RKO (cell line): ENCODE results near the gene GLIS2.
A peak's percentile ranks its signal among the peaks of the same experiment; 100 is the strongest.
"Not testable (repeated sequence)": the region's sequence is repeated elsewhere in the genome, so short reads cannot be mapped to it uniquely, and the experiment has no call there.

Experiments
- DNase-seq: peaks from one replicate; pipeline ENCODE4 v3.0.0-alpha.2; 2016; ENCODE audit warnings: low spot score

GLIS2 gene

DNA sequence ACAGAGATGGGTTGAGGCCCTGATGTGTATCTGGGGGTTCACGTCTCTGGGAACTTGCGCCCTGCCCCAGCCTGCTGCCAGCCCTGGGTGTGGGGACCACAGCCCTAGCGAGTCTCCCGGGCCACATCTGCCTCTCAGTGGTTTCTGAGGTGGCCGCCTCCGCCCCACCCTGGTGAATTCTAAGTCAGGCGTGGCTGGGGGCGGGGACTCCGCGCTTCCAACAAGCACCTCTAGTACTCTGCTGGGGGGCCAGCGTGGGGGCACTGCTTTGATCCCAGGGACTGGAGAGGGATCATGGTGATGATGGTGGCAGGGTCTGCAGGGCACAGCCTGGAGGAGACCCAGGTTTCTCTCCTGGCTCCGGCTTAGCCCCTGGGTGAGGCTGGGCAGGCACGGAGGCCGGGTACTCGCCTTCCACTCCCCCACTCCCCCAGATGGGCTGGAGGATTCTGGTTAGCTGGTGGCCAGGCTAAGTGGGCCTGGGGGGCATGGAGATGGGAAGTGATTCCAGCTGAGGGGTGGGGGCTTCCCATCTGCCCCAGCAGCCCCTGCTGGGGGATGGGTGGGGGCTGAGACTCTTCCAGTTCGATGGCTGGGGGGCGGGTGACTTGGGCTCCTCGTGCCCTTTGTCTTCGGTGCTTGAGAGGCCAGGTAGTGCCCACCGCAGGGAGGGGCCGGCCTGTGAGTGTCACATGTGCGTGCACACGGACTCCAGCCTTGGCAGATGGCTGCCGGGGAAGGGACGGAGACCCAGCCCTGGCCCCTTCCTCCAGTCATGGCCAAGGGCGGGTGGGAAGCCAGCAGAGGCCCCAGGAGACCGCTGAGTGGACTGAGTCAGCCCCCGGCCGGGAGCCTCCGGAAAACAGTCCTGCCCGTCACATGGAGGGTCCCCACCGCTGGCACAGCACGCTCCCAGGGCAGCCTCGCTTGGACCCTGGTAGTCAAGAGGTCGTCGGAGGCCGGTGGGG, 3.9 kb downstream of the GLIS2 start:
- no peak for DNase-seq

DNA sequence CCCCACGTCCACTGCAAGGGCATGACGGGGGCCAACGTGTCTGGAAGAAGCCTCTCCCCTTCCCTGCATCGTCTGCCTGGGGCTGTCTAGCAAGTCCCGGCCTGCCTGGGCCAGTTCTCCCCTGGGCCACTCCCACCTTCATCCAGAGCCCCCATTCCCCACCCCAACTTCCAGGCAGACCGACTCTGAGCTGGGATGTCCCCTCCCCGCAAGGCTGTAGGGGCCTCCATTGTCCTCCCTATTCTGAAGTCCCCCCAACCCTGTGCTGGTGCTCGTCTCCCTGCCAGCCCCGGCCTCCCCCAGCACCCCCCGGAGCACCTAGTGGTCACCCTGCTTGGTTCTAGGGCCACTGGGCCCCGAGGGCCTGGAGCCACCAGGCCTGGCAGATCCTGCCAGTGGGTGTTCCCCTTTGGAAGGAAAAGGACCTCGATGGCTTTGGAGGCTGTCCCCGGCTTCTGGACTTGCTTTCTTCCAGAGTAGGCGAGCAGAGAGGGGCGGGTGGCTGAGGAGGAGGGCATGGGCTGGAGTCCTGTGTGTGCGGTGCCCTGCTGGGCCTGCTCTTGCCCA, 4.8 kb downstream of the GLIS2 start:
- no peak for DNase-seq

DNA sequence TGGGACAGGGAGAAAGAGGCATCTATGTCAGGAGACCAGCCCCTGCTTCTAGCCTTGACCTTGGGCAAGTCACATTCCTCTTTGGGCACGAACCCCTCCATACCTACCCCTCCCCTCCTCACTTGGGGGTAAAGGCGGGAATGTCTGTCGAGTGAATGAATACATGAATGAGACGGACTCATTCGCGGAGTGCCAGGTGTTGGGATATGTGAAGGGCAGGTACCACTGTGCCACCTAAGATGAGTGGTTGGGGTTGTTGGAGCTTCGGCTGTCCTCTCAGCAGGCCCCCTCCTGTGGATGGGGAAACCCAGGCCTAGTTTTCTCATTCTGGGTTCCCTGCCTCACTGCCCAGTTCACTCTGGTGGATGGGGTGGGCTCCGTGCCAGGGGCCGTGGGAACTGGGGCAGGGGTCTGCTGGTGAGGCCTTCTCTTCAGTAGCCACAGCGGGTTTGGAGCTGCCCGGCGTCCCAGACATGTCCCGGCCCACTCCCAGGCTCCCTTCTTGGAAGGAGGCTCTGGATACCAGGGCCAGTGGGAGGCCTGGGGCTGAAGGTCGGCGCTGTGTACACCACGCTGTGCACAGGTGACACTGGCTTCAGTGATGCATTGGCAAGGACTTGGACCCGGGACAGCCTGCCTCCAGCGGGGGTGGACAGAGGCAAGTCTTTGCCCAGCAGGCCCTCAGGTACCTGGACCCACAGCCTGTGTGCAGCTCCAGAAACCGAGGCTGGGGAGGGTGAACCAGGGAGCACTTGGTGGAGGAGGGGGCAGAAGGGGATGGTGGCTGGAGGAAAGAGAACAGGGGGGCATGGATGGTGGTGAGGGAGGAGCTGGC, 5.6 kb downstream of the GLIS2 start:
- DNase-seq = no peak

DNA sequence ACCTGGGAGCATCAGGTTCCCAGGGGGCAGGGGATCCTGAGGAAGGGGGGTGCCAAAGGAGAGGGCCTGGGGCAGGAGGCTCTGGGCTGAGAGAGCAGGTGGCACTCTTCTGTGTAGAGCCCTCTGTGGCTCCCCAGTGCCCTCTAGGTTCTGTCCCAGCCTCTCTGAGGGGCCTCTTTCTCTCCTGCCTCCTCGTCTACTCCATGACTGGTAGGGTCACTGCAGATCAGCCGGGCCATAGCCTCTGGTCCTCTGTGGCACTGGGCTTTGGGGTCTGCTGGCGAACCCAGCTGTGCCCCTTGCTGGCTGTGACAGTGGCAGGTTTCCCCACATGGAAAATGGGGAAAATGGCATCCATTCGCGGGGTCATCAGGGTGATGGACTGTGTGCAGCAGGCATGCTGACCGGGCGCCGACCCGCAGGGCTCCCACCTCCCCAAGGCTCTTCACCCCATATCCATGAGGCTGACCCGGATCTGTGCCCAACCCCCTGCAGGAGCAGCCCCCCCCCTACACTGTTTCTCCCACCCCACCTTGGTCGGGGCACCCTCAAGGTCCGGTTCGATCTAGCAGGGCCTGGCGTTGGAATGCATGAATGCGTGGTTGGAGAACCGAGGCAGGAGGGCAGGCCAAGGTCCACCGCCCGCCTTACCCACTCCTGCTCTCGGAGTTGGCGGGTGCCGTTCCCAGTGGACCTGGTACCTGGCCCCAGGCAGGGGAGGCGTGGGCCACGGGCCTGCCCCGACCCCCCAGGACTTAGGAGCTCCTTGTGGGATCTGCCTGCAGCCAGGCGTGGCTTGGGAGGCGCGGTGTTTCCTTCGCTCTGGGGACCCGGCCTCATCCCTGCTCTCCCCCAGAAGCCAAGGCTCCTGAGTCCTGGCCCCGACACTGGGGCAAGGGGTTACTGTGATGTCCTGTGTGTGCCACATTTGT, 6.5 kb downstream of the GLIS2 start:
- no peak for DNase-seq

DNA sequence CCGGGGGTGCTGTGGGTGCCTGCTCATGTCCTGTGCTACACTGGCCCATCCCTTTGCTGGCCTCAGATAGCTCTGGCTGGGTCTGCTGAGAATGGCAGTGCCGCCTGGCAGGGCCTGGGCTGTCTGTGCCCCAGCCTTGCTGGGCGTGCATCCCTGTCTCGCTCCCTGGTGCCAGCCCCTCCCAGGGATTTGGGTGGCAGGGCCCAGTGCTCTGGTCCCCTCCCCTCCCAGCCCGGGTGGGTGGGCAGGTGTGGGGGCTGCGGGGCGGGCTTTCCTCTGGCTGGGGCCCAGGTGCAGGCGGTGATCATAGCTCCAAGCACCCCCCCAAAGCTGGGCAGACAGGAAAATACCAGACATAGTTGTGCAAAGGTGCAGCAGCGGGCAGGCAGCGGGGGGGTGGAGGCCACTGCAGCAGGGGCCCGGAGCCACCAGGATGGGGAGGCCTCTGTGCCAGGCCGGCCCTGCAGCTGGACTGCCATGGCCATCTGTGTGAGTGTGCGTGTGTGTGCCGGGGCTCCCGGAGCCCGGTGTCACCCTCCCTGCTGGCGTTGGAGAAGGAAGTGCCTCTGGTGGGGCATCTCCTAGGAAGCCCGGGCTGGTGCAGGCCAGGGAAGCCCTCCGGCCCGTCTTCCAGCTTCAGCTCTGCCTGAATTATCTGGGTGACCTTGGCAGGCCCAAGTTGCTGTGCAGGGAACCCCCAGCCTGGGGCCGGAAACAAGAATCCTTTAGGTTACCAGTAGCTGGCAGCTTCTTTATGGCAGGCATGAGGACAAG, 7.4 kb downstream of the GLIS2 start:
- no peak for DNase-seq

DNA sequence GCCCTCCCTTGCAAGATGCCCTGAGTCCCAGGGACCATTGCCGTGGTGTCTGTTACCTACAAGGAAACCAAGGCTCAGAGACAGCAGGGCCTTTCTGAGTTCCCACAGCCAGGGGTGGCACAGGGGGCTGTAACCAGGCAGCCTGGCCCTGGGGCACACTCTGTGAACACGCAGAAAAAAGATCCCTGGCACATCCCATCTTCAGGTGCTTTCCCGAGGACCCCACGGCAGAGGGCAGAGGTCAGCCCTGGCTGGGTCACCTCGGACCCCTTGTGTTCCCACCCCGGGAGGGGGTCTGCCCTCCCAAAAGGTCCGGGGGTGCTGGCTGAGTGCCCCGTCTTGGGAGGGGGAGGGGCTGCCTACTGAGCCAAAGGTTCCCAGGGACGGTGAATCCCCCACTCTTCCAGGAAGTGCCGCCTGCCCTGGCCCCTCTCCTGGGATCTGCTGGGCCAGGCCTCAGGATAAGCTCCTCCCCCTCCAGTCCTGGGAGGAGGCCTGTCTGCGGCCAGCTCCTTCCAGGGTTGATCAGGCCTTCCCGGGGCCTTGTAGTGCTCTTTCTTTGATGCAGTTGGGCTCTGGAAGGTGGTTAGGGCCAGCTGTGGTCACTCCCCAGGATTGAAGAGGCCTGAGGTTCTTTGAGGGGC, 8.1 kb downstream of the GLIS2 start:
- DNase-seq = no peak

DNA sequence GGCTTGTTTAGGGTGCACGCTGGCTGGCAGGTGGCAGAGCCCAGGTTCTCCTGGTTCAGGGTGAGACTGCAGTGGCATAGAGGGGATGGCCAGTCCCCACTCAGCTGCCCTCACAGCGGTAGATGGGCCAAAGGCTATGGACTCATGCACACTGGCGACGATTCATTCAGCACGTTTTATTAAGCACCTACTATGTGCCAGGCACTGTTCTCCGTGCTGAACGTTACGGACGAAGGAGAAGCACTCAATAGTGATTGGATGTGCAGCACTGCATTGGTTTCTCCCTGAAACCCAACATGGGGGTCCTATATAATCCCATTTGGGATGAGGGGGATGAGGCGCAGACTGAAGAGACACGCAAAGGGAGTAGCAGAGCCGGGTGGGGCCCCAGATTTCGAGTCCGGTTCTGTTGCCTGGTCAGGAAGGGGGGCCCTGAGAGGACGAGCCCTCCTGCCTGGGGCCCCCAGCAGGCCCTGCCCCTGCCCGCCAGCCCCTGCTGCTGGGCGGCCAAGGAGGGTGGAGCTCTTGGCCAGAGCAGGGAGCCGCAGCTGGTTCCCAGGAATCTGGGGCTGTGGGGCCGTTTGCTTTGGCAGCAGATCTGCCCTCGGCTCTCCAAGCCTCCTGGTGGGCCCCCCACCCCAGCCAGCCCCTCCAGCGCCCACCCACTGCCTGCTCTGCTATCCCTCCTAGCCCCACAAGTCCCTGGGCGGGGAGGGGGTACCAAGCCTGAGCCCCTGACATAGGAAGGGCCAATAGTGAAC, 8.8 kb downstream of the GLIS2 start:
- no peak for DNase-seq

DNA sequence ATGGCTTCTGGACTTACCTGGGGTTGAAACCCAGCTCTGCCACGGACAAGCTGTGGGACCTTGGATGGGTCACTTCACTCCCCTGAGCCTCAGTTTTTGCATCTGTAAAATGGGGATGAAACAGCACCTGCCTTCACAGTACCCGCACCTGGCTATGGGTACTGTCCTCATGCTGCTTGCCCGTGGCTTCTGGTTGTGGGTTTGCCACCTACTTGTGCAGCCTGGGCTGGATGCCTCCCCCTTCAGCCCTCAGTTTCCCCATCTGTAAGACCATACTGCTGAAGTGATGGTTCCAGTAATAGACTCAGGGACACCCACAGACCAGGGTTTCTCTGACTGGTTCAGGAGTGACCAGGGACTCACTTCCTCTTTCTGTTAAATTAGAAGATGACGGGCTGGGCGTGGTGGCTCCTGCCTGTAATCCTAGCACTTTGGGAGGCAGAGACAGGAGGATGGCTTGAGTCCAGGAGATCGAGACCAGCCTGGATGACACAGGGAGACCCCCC, 9.4 kb downstream of the GLIS2 start:
- no peak for DNase-seq

DNA sequence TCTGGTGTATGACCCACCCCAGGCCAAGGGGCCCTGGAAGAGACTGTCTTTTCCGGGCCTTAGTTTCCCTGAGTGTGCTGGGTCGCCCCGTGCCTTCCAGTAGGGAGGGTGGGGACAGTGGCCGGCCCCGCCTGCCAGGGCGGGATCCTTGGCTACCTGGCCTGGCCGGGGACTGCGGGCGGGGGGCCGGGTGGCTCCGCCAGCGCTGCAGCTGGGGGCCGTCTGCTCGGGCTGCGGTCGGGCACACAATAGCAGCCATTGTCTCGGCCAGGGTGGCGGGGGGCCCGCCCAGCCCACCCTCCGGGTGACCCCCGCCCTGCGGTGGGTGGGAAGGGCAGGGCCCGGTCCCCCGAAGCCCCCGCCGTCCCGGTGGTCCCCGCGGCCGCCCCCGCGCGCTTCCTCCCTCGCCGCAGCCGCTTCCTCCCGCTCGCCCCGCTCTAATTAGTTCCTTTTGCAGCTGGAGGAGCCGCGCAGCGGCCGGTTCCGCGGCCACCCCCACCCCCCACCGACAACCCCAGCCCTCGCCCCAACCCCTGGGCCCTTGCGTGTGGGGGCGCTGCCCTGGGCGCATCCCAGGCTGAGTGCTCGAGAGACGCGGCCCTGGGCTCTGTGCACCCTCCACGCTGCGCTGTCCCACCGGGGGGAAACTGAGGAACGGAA, 11.6 kb downstream of the GLIS2 start:
- DNase-seq = no peak

DNA sequence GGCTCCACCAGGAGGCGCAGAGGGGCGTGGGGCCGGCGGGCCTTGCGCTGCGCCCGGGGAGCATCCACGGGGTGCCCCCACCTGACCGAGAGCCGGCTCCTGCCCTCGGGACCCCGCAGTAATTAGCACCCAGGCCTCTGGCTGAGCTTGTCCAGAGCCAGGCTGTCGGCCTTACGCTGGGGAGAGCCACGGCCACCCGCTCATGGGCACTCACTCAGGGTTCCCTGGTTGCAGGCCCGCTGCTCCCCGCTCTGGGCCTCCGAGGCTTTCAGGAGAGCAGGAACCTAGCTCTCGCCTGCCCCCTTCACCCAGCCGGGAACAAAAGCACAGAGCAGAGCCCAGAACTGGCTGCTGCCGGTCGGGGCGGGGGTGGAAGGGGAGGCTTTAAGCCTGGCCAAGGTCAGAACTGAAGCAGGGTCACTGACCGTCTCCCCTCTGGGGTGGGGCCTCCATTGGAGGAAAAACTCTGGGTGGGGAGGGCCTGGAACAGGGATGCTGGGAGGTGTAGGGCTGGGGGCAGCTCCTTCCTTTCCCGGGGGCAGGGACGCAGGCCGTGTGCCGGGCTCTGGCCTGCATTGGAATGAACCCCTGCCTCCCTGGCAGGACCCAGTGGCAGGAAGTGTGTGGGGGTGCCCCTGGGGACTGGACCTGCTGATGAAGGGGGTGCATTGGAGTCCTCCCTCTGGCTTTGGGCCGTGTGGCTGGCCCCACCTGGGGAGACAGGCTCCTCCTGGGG, 12.3 kb downstream of the GLIS2 start:
- DNase-seq = no peak

DNA sequence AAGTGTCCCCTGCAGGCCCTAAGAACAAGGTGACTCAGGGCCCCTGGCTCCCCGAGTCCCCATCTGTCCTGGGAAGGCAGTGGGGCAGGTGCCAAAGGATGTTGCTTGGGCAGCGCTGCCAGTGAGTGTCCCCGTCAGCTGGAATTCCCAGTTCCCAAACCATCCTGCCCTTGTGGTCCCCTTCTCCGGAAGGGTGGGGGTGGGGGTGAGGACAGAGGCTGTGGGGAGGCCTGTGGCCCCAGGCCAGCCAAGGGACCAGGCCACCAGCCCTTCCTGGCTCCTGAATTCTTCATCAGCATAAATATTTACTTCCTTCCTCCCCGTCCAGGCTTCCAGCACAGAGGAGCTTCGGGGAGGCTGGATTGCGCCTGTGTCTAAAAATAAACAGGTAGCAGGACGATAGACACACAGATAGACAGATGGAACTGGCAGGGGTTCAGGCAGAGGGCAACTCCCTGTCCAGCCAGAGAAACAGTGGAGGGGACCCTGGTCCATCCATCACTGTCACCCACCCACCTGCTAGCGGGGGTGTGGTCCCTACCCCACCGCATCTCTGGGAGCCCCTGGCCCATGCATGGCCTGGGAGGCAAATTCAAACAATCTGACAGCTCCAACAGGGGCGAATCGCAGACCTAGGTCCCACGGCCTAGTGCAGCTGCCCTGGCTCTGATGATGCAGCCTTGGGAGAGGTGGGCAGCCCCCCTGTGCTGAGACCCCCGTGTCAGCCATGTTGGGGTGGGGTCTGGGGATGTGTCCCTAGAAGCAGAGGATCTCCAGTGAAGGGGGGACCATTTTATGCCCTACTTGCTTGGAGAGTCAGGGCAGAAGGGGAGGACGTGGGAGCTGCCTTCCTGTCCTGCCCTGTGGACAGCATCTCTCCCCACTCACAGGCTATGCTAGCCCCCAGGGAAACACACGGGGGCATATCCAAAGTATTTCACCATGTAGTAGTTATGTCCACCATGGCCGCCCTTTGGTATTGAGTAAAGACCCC, 13.2 kb downstream of the GLIS2 start:
- no peak for DNase-seq

DNA sequence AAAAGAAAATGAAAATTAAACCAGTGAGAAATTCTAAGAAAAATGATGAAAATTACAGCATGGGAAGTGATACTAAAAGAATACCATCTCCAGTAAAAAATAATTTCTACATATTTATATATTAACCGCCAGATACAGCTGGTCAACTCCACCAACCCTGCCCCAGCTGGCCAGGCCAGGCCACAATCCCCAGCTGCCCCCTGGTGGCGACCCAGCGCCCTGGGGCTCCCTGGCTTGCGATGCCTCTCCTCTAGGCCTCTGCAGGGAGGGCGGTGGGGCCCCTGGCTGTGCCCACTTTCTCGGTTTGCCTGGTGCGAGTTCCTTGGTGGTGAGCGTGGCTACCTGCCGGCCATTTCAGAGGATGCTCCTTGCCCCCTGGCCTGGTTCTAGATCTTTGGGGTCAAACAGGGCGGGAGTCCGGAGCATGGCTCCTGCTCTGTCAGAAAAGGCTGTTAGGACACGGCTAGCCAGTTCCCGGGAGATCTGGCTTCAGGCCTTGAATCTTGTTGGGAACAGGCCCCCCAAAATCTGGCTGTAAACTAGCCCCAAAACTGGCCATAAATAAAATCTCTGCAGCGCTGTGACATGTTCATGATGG, 14.5 kb downstream of the GLIS2 start:
- peak; percentile 70 for DNase-seq

DNA sequence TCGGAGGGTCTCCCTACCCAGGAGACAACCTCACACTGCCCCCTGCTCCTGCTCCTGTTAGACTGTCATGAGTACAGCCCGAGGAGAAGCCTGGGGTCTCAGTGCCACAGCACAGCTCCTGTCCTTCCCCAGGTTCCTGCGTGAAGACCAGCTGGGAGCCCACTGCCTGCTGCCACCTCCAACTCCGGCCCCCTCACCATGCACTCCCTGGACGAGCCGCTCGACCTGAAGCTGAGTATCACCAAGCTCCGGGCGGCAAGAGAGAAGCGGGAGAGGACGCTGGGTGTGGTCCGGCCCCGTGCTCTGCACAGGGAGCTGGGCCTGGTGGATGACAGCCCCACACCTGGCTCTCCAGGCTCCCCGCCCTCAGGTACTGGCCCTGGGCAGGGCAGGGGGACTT, 16.2 kb downstream of the GLIS2 start:
- DNase-seq = no peak

DNA sequence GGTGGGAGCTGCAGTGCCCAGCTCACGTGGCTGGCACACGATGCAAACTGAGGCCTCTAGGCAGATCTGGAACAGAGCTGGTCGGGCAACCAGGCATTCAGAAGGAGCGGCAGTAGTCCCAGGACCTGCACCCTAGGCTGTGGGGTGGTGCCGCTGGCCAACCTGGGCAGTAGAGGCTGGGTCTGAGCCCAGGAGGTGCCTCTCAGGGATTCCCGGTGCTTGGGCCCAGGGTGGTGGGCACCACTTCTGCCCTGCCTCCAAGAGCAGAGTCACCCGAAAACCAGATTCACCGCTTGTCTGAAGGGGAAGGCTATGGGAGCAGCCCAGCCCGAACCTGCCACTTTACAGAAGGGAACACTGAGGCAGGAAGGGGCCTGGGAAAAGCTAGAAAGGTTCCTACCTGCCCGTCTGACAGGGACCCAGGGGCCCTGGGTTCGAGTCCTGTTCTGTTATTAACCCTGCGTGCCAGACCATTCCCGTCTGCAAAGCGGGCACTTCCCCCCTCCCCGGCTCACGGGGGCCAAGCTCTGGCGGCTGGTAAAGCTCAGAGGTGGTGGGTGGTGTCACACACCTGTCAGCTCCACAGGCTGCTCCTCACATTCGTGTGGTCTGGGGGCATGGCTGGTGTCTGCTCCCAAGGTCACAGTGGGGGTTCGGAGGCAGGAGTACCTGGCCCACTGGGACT, 16.9 kb downstream of the GLIS2 start:
- DNase-seq = no peak

DNA sequence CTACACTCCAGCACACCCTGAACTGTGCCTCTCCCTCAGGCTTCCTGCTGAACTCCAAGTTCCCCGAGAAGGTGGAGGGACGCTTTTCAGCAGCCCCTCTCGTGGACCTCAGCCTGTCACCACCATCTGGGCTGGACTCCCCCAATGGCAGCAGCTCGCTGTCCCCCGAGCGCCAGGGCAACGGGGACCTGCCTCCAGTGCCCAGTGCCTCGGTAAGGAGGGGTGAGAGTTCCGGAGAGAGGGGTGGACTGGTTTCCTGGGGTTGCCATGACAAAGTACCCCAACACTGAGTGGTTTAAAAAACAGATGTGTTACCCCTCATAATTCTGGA, 17.4 kb downstream of the GLIS2 start:
- no peak for DNase-seq

DNA sequence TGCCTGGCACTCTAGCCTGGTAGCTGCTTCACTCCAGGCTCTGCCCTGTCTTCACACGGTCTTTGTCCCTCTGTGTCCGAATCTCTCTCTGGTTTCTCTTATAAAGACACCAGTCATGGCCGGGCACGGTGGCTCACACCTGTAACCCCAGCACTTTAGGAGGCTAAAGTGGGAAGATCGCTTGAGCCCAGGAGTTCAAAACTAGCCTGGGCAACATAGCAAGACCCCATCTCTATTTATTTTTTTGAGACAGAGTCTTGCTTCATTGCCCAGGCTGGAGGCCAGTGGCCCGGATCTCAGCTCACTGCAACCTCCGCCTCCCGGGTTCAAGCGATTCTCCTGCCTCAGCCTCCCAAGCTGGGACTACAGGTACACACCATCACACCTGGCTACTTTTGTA, 17.8 kb downstream of the GLIS2 start:
- DNase-seq = not testable (repeated sequence)
